NCI-H1436 (cell line): ENCODE measurements around the gene SDF2L1.

ENCODE experiments used
- DNase-seq: peaks from one replicate; lab custom pipeline; 2025; lab: John Stamatoyannopoulos, UW

The SDF2L1 gene

DNA sequence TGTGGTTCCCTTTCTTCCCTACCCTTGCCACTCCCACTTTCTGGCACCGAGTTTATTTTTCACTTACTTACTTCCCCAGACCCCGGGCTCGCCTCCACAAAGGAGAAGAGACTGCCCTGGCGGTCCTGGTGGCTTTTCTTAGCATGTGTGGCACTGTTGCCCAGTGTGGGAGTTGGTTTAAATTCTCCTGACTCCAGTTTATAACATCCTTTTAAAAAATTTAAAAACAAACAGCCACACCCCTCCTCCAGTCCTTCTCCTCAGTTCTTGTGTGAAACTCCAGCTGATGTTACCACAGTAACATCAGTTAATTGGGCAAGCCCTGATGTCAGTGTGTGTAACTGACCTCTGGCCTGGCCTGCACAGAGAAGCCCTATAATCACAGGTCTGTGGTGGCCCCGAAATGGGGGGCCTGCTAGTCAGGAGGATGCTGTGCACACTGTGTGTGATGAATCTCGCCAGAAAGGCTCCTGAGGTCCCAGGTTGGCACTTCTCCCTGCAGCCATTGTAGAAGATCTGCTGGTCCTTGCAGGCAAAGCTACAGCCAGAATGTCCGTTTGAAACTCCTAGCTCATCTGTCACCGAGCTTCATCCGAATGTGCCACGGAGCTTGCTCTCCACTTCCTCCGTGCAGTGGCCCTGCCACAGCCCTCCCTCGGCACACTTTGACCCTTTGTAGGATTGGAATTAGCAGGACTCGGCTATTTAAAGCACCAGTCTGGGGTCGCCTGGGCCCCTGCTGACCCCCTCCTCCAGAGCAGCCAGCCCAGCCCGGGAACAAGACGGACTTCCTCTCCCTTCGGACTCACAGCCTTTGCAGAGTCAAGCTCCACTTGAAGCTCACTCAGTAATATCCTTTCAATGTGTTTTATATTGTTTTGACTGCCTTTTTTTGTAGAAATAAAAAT lies 19.8 kb upstream of the SDF2L1 start:
- DNase-seq: no peak

- DNase-seq: no peak
Observed at GRCh38 chr22:21622919-21623647, 19.0 kb upstream of the SDF2L1 start.

DNA sequence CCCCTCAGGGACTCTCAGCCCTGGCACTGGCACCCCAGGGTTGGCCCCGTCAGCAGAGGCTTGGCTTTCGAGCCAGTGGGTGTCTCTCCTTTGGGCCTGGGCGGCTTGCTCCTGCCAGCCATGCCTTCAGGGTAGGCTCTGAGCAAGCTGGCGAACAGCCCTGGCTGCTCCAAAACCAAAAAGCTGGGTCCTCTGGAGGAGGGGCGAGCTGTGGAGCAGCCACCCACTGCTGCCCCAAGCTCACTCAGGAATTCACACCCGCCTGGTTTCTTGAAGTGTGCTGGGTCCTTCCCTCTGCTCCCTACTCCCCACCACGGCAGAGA lies 18.5 kb upstream of the SDF2L1 start:
- DNase-seq: no peak

DNA sequence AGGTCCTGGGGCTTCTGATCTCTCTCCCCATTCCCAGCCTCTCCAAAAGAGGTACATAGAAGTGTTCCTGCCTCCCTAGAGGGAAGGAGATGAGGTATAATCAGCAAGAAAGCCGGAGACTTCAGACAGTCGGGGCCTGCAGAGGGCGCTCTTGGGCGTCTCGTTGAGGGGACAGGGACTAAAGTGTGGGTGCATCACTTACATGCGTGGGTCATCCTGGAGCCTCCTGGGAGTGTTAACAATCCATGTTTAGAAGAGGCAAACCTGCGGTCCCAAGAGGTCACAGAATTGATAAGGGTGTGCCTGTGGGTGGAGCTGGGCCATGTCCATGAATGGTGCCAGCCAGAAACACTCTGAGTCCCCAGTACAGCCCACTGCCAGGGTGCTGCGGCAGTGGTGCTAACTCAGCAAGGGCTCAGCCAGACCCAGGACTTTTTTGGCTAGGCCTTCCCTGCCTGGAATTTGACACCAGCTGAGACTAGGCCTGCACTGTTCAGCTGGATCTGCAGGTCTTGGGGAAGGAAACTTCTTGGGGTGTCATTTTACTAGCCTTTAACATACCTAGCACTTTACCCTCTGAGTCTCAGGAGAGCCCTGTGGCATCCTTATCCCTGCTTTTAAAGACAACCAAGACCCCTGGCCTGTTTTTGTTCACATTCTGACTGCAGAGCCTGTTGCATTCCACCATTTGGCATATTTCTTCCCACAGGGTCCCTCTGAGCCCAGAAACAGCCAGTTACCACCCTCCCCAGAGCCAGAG lies 17.8 kb upstream of the SDF2L1 start:
- DNase-seq: no peak

GRCh38 chr22:21624880-21625791 lies 17.0 kb upstream of the SDF2L1 start:
- no peak for DNase-seq

GRCh38 chr22:21626073-21626734 lies 15.9 kb upstream of the SDF2L1 start:
- no peak for DNase-seq

- DNase-seq: no peak
Observed at GRCh38 chr22:21626735-21627469, 15.2 kb upstream of the SDF2L1 start.

GRCh38 chr22:21628386-21629254 lies 13.5 kb upstream of the SDF2L1 start:
- no peak for DNase-seq

GRCh38 chr22:21629255-21630149 lies 12.6 kb upstream of the SDF2L1 start, which contains the start of gene YDJC:
Gene YDJC, minus strand, starts transcription at chr22:21630022. Its CDS starts 8 bp downstream, at chr22:21630014.
- peak; percentile 93 for DNase-seq

DNA sequence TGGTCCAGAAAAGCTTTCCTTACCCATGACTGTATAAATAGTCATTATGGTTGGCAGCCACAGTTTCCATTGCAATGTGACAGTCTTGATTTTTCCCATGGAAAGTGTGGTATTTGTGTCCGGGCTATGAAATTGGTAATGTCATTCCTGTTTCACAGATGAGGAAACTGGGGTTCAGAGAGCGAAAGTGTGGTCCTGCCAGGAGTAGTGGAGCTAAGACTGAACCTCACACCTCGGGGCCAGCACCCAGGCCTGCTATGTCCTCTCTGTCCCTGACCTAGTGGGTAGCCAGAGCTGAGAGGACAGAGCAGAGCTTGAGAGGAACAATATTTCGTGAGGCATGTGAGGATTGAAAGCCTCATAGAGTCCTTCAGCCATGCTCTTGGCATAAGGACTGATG lies 11.1 kb upstream of the SDF2L1 start:
- no peak for DNase-seq

GRCh38 chr22:21632237-21632895 lies 9.7 kb upstream of the SDF2L1 start, which contains the start of gene CCDC116:
Gene CCDC116, plus strand, starts transcription at chr22:21632760. Its CDS starts 422 bp downstream, at chr22:21633182.
- peak; percentile 29 for DNase-seq

GRCh38 chr22:21632931-21633330 lies 9.2 kb upstream of the SDF2L1 start:
- no peak for DNase-seq

- no peak for DNase-seq
Observed at GRCh38 chr22:21633481-21633880, 8.6 kb upstream of the SDF2L1 start.

GRCh38 chr22:21634081-21634480 lies 8.0 kb upstream of the SDF2L1 start:
- DNase-seq: no peak

DNA sequence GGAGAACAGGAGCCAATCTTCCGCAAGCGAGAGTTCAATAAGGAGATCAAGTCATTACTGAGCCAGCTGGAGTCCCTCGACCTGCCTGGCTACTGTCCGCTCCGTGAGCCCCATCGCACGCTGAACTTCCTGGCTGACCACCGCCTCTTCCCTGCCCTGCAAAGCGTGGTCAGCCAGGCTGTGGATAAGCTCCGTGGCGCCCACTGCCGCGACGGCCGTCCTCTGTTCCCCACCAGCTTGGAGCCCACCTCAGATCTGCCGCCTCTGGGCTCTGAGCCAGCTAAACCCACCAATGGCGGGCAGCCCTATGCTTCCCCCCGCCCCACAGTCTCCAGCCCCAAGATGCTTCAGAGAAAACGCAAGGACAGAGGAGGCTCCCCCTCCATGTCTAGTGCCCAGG lies 7.3 kb upstream of the SDF2L1 start:
- no peak for DNase-seq

- DNase-seq: no peak
Observed at GRCh38 chr22:21635771-21636510, 6.2 kb upstream of the SDF2L1 start.
